M059J (cell line): ENCODE data around the gene ADI1. TPM values are rescaled to one million over a fixed set of nuclear protein-coding genes. Genes with fewer than 3 reads are reported as not detected.
A peak's percentile ranks its signal among the peaks of the same experiment; 100 is the strongest.
"Not testable (repeated sequence)": the region's sequence is repeated elsewhere in the genome, so short reads cannot be mapped to it uniquely, and the experiment has no call there.

Experiments used
- DNase-seq: peaks from one replicate; pipeline ENCODE4 v3.0.0-alpha.2; 2012; ENCODE audit warnings: low read depth
- total RNA-seq: library from RNA; depleted of rRNA; stranded (reverse); fragments of >200 nt; shearing (Covaris generic); gene quantifications from 2 replicates; pipeline ENCODE4 v1.2.3, GENCODE V29; 2014

The ADI1 gene
- total RNA-seq, 1 experiment from 2014 or later, result 83.1 TPM

DNA sequence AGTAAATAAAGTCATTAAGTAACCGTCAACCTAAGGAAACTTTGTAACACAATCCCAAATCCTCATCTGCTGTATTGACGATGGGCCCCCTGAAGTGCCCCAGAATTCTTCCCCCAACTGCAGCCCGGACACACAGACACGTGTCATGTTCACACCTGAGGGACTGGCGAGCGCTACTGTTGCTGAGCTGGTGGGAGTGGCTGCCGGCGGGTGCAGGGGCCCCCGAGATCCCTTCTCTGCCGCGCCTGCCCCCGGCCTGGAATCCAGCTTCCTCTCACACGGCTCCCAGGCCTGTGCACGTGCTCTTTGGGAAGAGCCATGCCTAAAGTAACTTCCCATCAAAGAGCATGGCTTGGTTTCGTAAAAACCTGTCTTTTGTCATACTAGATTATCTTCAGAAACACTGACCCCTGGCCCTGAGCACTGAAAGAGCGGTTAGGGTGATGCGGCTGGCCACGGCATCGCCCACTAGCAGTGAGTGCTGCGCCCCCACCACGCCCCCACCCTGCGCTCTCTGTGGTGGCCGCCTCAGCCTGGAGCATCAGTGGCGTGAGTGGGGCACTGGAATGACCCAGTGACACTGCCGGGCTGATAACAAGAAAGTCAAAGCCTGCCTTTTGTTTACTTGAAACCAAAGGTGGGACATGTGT, 56.0 kb downstream of the ADI1 start:
- no peak for DNase-seq

- DNase-seq, result no peak
These were observed 56.7 kb downstream of the ADI1 start for GRCh38 chr2:3462493-3463104.

DNA sequence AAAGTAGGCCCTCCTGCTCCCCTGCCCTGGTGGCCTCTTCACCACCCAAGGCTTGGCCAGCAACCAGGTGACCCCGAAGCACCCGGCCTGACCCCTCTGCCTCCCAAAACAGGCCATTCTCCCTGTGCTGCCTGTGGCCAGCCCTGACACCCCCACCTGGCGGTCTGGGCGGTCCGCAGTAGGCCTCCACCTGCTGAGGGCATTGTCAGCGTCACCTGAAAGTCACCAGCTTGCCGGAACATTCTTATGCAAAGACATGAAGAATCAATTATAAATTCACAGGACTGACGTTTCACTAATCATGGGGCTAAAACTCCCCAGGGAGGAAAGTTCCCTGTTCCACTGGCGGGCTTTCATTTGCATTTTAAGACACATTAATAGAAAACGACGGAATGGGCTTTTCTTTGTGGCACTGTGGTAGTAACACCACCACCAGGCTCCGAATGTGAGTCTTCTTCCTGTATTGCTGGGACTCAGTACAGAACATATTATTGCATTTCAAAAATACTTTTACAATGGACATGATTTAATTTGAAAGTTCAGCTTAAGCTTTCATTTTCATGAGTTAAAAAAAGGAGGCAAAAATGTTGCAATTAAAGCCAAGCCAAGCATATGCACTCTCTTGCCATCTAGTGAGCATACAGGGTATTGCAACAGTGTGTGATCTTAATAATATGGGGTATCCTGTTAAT, 57.4 kb downstream of the ADI1 start:
- DNase-seq, result peak; percentile 55

DNA sequence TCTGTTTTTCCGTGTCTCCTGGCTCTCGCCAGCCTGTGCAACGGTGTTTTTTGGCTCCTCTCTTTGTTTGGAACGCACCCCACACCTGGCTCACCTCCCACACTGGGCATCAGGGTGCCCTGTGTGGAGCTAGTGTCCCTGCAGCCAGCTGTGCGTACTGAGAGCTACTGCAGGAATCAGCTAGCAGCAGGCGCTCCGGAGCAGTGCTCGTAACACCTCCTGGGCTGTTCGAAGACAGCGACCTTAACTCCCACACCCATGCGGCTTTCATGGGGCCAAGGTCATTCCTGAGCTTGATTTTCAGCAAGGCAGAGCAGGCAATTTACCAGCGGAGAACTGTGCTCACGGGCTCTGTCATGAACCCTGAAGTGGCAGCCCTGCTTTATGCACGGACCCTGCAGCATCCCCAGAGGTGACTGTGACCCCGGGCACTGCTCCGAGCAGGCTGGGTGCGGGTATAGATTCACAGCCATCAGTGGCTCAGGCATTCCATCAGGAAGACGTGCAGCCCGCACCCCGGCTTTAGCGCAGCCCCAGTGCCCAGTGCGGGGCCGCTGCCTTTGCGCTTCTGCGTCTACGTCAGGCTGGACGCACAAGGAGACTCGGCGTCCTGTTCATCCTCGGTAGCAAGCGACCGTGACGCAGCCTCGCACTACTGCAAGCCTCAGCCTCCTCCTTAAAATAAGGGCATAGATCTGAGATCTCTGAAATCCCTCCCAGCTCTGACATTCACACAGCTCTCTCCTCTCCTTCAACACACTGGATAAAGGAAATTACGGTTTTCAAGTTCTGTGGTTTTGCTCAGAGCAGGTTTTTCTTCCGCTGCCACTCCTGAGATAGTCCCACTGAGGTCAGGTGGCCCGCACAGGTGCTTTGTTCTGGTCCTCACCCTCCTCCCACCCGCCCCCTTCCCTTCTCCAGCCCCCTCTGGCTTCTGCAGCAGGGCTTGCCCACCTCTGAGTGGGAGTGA, 58.2 kb downstream of the ADI1 start:
- DNase-seq, result no peak

DNA sequence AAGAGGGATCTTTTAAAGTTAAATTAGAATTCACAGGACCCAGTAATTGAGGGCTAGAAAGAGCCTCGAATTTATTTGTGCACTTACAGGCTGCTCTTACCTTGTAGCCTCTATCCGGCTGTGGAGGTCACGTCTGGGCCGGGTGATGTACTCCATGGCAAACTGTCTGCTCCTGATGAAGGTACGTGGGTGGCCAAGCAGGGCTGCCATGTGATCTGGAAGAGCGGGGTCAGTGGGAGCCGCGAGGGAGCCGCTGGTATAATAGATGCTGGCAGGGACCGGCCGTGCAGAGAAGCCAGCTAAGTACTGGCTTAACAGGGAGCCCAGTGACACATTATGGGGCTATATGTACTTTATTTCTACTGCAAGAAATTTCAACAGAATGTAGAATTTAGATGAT, 59.2 kb downstream of the ADI1 start:
- DNase-seq, result no peak

DNA sequence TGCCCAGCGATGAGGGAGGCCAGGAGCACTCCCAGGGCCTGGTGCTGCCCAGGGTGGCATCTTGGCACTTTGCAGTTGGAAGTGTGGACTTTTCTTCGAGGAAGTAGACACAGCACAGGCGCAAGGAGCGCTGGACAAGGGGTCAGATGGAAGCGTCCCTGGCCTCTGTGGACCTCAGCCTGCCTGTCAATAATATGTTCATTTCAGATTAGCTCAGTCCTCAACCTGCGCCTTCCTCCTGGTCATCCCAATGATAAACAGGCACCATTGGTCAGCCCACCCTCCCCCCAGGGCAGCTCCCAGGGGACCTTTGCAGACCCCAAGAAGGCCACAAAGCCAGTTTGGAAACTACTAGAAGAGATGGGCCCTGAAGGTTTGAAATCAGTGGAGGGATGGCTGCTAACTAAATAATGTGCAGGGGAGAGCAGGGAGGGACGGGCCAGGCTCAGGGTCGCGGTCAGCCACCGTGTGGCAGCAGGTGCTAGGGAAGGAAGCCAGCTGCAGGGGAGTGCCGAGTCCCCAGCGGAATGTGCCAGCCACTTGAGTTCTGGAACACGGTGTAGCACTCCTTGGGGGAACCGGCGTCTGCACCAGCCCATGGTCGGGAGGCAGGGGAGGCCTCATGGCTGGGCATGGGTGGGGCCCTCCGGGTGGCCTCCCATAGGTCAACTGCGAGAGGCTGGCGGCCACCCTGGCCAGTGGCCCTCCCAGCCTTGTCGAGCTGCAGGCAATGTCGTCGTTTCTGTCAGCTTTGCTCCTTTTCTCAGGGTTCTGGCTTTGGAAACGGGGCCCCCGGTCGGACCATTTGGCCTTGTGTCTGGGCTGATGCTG, 59.9 kb downstream of the ADI1 start:
- no peak for DNase-seq

- no peak for DNase-seq
These were observed 60.7 kb downstream of the ADI1 start for GRCh38 chr2:3458396-3459184.

- no peak for DNase-seq
These were observed 61.6 kb downstream of the ADI1 start for GRCh38 chr2:3457524-3458395.

- no peak for DNase-seq
These were observed 63.2 kb downstream of the ADI1 start for GRCh38 chr2:3456125-3456524.

DNA sequence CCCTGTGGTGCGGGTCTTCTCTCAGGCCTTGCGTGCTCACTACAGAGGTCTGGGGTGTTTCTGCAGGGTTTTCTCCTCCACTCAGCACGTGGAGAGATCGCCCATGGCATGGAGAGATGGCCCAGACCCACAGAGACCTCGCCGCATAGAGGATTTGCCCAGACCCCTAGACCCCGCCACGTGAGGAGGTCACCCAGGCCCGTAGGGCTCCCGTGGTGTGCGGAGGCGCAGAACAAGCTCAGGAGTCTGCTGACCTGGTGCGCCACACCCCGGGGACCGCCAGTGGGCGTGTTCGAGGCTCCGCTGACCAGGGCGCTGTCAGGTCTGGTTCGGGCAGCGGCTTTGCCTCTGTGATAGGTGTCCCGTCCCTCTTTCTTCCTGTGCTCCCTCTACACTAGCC, 64.5 kb downstream of the ADI1 start:
- DNase-seq, result no peak

GRCh38 chr2:3454005-3454404, 65.3 kb downstream of the ADI1 start:
- DNase-seq, result not testable (repeated sequence)

- no peak for DNase-seq
These were observed 65.9 kb downstream of the ADI1 start for GRCh38 chr2:3453190-3453999.

DNA sequence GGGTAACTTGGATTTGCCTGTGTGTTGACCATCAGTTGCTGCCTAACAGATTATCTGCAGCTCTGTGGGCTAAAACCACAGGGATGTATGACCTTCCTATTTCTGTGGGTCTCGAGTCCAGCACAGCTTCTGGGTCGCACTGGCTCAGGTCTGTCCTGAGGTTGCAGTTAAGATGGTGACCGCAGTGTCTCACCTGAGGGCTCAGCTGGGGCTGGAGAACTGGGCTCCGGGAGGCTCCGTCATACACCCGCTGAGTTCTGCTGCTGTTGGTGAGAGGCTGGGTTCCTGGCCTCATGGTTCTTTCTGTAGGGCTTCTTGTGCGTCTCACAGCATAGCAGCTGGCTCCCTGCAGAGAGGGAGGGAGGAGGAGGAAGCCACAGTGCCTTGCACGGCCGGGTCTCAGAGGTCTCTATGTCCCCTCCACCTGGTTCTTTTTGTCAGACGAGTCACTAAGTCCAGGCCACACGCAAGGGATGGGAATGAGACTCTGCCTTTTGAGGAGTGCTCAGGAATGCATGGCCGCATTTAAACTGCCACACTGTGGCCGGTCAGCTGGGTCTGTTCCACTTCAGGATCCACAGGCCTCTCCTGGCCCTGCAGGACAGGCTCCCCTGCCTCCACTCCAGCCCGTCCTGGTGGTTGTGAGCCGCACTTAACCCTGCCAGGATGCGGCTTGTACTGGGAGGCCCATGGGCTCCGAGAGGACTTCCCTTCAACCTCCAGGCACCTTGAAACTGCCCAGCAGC, 67.2 kb downstream of the ADI1 start:
- no peak for DNase-seq

DNA sequence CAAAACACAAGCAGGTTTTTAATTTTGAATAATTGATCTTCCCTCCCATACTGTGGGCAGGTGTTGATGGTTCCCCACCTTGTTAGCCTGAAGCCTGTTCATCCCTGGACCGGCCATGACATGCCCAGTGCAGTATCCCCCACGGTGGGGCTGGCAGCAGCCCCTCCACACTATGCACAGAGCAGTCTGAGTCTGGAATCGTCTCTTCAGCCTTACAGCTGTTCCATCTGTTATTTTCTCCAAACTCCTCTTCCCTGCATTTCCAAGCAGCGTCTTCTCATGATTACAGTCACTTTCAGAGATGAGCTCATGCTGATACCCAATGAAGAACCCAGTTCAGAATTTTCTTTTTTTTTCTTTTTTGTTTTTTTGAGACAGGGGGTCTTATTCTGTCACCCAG, 68.2 kb downstream of the ADI1 start:
- no peak for DNase-seq

- no peak for DNase-seq
These were observed 68.8 kb downstream of the ADI1 start for GRCh38 chr2:3450385-3451010.

DNA sequence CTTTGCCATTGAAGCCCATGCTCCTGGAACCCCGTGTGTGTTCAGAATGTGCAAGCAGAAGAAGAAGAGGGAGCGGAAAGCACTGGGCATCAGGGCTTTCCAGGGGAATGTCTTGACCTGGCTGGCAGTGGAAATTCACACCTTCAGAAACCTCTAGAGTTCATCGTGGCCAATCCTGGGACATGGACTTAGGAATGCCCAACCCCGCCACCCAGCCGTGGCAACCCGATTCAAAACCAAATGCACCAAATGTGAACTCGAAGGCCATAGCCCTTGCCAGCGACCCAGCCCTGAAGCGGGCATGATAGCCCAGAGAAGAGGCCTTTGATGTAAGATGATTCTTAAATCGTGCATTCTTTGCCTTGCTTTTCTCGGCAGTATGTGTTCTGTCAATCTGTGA, 69.4 kb downstream of the ADI1 start:
- DNase-seq, result no peak

DNA sequence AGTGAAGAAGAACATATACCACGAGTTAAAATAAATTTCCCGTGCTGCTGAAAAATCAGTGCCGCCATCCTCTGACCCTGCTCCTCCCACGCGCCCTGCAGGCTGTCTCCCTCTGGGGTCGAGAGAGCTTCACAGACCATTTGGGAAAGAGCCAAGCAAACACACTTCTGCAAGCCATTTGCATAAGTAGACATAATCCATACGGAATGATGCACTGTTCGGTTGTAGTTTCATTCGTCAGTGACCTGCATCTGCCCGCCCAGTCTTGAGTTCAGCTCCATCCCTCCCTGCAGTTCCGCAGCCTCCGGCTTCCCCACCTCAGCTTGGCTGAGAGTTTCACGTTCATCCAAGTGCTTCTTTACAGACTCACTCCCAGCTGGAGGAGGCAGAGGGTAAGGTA, 70.2 kb downstream of the ADI1 start:
- DNase-seq, result no peak
